Erythroblast (primary cell): ENCODE measurements around the gene PTPRN2.

Experiments
- GATA1 ChIP-seq: IDR thresholded peaks from 2 replicates; pipeline ENCODE4 v1.6.1; 2011; ENCODE audit warnings: low read depth, mild to moderate bottlenecking, control low read depth, low read length, moderate library complexity
- POLR2A ChIP-seq: IDR thresholded peaks from 2 replicates; pipeline ENCODE4 v1.6.1; 2011; ENCODE audit warnings: mild to moderate bottlenecking, low read length

DNA sequence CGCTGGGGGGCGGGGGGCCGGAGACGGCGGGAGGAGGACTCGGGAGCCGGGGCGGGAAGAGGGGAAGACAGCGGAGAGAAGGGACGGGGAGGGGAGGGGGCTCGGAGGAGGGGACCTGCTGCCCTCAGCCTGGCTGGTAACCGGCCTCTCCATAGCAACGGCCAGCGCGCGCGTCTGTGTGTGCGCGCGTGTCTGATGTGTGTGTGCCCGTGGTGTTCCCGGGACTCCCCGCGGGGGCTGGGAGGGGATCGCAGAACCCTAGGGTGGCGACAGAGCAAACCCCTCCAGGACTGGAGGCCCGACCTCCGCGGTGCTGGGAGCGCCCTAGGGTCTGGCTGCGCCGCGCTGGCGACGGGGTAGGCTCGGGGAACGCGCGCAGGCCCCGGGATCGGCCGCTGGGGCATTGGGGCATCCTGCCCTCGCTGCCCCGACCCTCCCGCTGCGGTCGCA, 894.5 kb downstream of the PTPRN2 start:
- no peak for TF ChIP-seq POLR2A
- no peak for TF ChIP-seq GATA1
